Activated CD4-positive, CD25-positive, alpha-beta regulatory T cell treated with anti-CD3 and anti-CD28 coated beads, Interleukin-2, amount 50 U/mL, for 16 hours (primary cell): ENCODE data around the gene DNHD1.

Experiments
- DNase-seq: peaks from one replicate; pipeline ENCODE4 v3.0.0-alpha.2; 2020; ENCODE audit warnings: low read depth, low spot score

Gene DNHD1

DNA sequence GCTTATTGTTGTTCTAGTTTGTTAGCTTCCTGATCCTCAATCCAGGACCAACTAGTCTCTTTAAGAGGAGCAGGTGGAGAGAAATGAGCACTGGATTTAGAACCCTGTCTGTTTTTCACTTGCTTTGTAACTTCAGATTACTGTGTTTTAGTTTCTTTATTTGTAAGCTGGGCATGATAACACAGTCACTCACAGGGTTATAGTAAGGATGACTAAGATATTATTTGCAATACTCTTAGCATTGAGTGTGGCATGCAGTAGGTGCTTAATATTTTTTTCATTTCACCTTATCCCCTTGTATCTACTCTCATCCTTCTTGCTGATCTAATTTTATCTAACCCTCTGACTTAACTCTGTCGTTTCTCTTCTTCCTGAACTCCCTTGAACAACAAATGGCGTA is 33.8 kb downstream of the DNHD1 start:
- DNase-seq, result no peak

GRCh38 chr11:6531267-6531752 is 34.2 kb downstream of the DNHD1 start:
- DNase-seq, result no peak

- DNase-seq, result no peak
Observed at GRCh38 chr11:6538456-6538855, 41.4 kb downstream of the DNHD1 start.

- DNase-seq, result no peak
Observed at GRCh38 chr11:6538945-6539344, 41.9 kb downstream of the DNHD1 start.

DNA sequence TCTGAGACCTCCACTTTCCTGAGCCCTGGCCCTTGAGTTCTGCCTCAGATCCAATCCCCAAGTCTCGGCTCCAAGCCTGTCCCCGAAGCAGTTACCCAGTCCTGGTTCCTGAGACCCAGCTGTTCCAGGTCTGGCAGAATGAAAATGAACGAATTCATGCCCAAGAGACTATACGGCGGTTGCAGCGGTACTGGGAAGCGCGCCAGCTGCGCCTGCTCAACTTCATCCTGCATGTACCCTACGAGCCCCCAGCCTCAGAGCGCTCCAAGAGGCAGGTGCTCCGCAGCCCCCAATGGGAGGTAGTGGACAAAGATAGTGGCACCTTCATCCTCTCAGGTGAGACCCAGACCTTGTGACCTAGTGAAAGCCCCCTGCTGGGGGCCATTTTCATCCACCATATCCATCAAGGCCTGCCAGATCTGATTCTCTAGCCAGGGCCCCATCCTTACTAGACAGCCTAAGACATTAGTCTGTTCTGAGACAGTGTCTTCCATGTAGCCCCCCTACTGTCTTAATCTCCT is 42.7 kb downstream of the DNHD1 start:
- DNase-seq, result no peak

DNA sequence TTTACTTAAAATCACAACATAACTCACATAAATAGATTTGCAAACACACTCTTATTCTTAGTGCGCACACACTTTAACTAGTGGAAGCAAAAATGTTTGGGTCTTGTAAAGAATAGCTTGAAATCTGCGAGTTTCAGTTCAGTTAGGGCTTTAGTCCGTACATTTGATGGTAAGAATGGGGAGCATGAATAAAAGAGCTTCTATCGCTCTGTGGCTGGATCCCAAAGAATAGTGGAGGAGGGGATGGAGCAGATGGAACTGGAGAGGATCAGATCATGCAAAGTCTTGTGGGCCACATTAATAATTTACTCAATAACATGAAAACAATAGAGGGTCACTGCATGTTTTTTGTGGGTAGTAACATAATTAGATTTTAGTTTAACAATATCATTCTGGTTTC is 44.3 kb downstream of the DNHD1 start:
- DNase-seq, result no peak

- no peak for DNase-seq
Observed at GRCh38 chr11:6542727-6543126, 45.6 kb downstream of the DNHD1 start.

- DNase-seq, result no peak
Observed at GRCh38 chr11:6544921-6545850, 48.1 kb downstream of the DNHD1 start.

- DNase-seq, result no peak
Observed at GRCh38 chr11:6545917-6546605, 49.0 kb downstream of the DNHD1 start.

GRCh38 chr11:6546735-6547134 is 49.7 kb downstream of the DNHD1 start:
- DNase-seq, result no peak

GRCh38 chr11:6547177-6547576 is 50.1 kb downstream of the DNHD1 start:
- DNase-seq, result no peak

DNA sequence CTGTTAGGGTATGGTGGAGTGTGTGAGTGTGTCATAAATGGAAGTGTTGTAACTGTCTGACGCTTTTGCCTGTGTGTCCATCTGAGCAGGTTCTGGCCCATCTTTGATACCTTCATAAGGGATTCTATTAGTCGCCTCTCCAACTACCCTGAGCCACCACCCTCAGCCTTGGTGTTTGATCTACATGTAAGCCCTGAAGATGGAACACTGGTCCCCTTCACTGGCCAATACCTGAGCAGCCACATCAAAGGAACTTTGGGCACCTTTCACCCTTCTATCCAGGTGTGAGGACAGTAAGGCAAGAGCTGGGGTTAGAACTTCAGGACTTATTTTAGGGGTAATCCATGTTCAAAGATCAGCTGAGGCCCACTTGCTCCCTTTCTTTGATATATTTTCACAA is 51.0 kb downstream of the DNHD1 start:
- no peak for DNase-seq

GRCh38 chr11:6548641-6549040 is 51.6 kb downstream of the DNHD1 start:
- DNase-seq, result no peak

DNA sequence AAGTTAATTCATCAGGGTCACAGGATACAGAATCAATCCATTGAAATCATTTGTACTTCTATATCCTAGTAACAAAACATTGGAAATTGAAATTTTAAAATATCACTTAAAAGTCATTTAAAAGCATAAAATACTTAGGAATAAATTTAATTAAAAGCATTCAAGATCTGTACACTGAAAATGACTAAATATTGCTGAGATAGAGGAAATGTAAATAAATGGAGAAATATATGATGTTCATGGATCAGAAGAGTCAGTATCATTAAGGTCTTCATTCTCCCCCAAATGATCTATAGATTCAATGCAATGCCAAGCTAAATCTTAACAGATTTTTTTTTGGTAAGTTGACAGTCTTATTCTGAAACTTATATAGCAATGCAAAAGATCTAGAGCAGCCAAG is 56.6 kb downstream of the DNHD1 start:
- DNase-seq, result no peak

DNA sequence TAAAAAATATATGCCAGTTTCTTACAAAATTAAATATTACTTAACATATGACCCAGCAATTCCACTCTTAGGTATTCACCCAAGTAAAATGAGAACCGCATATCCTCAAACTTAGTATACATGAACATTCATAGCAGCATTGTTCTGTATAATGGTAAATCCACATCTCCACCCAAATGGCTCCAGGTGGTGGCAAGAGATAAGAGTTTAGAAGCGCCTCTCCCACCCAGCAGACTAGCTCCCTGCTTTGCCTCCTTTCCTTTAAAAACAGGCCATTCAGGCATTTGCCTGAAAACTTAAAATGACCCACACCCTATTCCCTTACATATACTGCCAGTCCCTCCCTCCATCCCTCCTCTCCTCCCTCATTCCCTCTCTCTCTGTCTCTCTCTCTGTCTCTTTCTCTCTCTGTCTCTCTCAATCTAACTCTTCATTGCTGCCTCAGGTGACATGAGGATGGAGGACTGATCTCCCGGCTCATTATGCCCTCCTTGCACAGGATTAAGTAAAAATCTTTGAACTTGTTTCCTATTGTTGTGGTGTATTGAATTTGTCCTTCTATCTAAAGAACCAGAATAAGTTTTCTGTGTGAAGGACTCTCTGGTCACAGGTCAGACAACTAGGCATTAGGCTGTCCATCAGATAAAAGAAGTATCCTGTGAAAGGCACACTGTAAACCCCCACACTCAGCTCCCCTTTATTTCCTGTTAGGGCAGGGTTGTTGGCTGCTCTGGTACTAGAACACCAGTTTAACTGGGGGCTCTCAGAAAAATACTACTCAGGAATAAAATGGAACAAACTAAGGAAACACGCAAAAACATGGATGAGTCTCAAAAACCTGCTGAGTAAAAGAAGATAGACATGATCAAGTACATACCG is 58.0 kb downstream of the DNHD1 start:
- DNase-seq, result no peak

GRCh38 chr11:6556139-6556949 is 59.3 kb downstream of the DNHD1 start:
- DNase-seq, result no peak

DNA sequence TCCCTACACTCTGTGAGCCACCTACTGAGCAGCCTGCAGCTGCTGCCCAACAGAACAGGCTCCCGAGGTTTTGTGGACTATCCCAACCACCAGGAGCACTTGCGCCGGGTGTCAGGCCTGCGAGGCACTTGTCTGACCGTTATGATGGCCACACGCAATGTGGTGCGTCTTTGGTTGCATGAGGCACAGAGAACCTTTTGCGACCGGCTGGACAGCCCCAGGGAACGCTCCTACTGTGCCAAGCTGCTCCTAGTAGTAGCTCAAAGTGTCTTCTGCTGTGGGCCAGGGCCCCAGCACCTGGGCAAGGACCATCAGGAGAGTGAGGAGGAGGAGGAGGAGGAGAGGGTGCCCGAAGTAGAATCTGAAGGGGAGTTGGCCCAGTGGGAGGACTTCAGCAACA is 60.0 kb downstream of the DNHD1 start:
- no peak for DNase-seq

DNA sequence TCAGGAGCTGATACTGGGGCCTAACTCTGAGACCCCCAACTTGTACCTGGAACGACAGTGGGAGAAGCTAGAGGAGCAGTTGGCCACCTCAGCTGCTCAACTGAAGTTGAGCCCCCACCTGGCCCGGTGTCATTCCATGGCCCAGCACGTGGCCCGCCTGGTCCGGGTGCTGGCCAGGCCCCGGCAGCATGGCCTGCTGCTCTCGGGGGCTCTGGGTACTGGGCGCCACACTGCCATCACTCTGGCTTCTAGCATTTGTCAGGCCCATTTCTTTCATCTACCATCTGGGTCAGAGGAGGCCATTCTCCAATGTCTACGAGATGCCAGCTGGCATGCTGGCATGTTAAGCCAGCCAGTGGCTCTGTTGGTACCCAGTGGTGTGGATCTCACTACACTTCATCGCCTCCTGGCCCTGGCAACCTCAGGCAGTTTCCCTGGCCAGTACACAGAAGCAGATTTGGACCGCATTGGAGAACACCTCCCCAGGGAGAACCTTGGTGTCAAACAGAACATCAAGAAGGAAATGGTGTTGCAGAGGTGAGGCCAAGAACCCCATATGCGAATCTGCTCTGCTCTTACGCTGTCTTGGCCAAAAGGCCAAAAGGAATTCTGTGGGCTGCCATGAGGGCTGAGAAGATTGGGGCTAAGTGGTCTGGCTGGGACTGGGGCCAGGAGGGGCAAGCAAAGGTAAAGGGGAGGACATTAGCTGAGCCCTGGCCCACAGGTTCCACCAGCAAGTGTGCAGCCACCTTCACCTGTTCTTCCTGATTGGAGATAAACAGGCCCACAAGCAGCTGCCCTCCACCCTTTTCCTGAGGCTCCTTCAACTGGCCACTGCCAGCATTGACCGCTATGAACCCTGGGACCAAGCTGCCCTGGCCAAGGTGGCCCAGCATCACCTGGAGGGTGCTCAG is 60.9 kb downstream of the DNHD1 start:
- no peak for DNase-seq

- DNase-seq, result no peak
Observed at GRCh38 chr11:6559369-6559768, 62.3 kb downstream of the DNHD1 start.

DNA sequence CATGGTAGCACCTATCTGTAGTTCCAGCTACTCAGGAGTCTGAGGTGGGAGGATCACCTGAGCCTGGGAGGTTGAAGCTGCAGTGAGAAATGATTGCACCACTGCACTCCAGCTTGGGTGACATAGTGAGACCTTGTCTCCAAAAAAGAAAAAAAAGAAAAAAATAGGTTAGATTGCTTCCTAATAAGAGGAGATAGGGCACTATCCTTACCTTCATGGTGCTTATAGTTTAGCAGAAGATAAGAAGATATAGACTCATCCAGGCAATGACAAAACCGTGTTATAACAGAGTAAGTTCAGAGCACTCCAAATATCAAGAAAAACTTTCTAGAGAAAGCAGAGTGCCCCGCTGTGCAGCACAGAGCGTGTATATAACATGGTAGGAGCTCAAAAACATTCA is 64.2 kb downstream of the DNHD1 start:
- DNase-seq, result no peak
